ENCODE results near the gene METTL25B. TPM values are rescaled to one million over a fixed set of nuclear protein-coding genes. Genes with fewer than 3 reads are reported as not detected.

Gene METTL25B
- total and polyA plus RNA-seq, 4 donors = 6.9 to 13.5 (median 11.5) TPM

DNA sequence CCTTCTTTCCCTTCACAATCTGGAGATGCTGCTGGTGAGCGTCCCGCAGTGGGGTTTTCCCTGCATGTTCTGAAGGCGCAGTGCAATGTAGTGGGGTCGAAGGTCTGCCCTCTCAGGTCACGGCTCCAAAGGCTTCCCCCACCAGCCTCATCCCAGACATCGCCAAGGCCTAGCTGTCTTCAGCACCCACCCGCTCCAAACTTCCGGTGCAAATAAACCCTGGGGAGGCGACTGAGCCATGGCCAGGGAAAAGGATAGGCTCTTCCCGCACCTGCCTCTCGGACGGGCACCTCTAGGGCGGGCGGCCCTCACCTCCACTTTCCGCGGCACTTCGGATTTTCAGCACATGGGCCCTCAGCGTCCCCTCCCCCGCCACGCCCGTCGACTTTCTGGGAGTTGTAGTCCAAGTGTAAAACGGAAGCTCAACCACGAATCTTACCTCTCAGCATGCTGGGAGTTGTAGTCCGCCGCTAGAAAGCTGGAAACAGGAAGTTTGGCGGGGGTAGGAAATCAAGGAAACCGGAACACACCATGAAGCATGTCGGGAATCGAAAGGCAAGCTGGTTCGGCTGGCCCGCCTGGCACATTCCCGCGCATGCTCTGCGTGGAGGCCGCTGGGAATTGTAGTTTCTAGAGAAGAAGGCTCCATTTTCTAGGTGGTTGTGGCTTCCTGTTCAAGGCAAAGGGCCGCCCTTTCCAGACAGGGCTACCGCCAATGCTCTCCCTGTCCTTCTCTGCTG, 12.6 kb downstream of the METTL25B start, which contains the start of gene MRPL24:
Gene MRPL24, minus strand, starts transcription at position 348 of the 740 bp plus-strand sequence. CDS start 2,384 bp downstream, outside the sequence.
- Histone ChIP-seq H3K27ac (ENCODE audit: low read depth in 1 of 2, low read length in 2 of 2) (peak within 1 kb of the TSS; percentile 78 to 83), H3K9me3 (ENCODE audit: control insufficient read depth in 4 of 4, low read length in 3 of 4) (no peaks in the 10 kb centered on the region), H3K4me3 (ENCODE audit: low read depth in 1 of 3, low read length in 3 of 3) (peak within 1 kb of the TSS; percentile 60 to 82 (median 81)), H3K27me3 (ENCODE audit: control insufficient read depth in 4 of 4, insufficient read depth in 4 of 4, low read length in 3 of 4) (no peaks in the 10 kb centered on the region), H3K36me3 (ENCODE audit: control insufficient read depth in 4 of 4, insufficient read depth in 3 of 4, low read depth in 1 of 4, low read length in 3 of 4) (peaks cover 10 to 42% (median 29%) of the 10 kb centered on the region in 4 donors), H3K4me1 (ENCODE audit: control insufficient read depth in 4 of 4, insufficient read depth in 4 of 4, low read length in 3 of 4) (peaks cover 3 to 28% (median 21%) of the 10 kb centered on the region in 4 donors), H3K9ac (ENCODE audit: low read depth in 1 of 2, low read length in 2 of 2) (peak within 1 kb of the TSS; percentile 44 to 51)
- under 1% methylated on average over 38 of the region's 38 CpGs for whole genome bisulfite sequencing
- TF ChIP-seq, protein P1, sequence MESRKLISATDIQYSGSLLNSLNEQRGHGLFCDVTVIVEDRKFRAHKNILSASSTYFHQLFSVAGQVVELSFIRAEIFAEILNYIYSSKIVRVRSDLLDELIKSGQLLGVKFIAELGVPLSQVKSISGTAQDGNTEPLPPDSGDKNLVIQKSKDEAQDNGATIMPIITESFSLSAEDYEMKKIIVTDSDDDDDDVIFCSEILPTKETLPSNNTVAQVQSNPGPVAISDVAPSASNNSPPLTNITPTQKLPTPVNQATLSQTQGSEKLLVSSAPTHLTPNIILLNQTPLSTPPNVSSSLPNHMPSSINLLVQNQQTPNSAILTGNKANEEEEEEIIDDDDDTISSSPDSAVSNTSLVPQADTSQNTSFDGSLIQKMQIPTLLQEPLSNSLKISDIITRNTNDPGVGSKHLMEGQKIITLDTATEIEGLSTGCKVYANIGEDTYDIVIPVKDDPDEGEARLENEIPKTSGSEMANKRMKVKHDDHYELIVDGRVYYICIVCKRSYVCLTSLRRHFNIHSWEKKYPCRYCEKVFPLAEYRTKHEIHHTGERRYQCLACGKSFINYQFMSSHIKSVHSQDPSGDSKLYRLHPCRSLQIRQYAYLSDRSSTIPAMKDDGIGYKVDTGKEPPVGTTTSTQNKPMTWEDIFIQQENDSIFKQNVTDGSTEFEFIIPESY (IDR thresholded peaks at IDR 0.05) = peak; percentile 97
- TF ChIP-seq FOXA1 (IDR thresholded peaks at IDR 0.05) = peak; percentile 81
- TF ChIP-seq, protein P2, sequence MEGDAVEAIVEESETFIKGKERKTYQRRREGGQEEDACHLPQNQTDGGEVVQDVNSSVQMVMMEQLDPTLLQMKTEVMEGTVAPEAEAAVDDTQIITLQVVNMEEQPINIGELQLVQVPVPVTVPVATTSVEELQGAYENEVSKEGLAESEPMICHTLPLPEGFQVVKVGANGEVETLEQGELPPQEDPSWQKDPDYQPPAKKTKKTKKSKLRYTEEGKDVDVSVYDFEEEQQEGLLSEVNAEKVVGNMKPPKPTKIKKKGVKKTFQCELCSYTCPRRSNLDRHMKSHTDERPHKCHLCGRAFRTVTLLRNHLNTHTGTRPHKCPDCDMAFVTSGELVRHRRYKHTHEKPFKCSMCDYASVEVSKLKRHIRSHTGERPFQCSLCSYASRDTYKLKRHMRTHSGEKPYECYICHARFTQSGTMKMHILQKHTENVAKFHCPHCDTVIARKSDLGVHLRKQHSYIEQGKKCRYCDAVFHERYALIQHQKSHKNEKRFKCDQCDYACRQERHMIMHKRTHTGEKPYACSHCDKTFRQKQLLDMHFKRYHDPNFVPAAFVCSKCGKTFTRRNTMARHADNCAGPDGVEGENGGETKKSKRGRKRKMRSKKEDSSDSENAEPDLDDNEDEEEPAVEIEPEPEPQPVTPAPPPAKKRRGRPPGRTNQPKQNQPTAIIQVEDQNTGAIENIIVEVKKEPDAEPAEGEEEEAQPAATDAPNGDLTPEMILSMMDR (IDR thresholded peaks at IDR 0.05; ENCODE audit: low read depth, low read length, missing input control) = no peak
- TF ChIP-seq, protein P3, sequence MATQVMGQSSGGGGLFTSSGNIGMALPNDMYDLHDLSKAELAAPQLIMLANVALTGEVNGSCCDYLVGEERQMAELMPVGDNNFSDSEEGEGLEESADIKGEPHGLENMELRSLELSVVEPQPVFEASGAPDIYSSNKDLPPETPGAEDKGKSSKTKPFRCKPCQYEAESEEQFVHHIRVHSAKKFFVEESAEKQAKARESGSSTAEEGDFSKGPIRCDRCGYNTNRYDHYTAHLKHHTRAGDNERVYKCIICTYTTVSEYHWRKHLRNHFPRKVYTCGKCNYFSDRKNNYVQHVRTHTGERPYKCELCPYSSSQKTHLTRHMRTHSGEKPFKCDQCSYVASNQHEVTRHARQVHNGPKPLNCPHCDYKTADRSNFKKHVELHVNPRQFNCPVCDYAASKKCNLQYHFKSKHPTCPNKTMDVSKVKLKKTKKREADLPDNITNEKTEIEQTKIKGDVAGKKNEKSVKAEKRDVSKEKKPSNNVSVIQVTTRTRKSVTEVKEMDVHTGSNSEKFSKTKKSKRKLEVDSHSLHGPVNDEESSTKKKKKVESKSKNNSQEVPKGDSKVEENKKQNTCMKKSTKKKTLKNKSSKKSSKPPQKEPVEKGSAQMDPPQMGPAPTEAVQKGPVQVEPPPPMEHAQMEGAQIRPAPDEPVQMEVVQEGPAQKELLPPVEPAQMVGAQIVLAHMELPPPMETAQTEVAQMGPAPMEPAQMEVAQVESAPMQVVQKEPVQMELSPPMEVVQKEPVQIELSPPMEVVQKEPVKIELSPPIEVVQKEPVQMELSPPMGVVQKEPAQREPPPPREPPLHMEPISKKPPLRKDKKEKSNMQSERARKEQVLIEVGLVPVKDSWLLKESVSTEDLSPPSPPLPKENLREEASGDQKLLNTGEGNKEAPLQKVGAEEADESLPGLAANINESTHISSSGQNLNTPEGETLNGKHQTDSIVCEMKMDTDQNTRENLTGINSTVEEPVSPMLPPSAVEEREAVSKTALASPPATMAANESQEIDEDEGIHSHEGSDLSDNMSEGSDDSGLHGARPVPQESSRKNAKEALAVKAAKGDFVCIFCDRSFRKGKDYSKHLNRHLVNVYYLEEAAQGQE (IDR thresholded peaks at IDR 0.05) = peak; percentile 88
- TF ChIP-seq JUND (IDR thresholded peaks at IDR 0.05) = peak; percentile 45 to 67
- TF ChIP-seq, protein P4, sequence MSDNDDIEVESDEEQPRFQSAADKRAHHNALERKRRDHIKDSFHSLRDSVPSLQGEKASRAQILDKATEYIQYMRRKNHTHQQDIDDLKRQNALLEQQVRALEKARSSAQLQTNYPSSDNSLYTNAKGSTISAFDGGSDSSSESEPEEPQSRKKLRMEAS (IDR thresholded peaks at IDR 0.05) = peak; percentile 99
- TF ChIP-seq TAF1 (conservative IDR thresholded peaks at IDR 0.05) = peak; percentile 23
- TF ChIP-seq RAD21 (IDR thresholded peaks at IDR 0.05) = peak; percentile 52 to 59
- TF ChIP-seq, protein P5, sequence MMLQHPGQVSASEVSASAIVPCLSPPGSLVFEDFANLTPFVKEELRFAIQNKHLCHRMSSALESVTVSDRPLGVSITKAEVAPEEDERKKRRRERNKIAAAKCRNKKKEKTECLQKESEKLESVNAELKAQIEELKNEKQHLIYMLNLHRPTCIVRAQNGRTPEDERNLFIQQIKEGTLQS (IDR thresholded peaks at IDR 0.05) = peak; percentile 67
- TF ChIP-seq GABPA (IDR thresholded peaks at IDR 0.05 in 1 of 2, conservative IDR thresholded peaks at IDR 0.05 in 1 of 2) = peak; percentile 99 to 100
- peak; percentile 83 to 94 for TF ChIP-seq EGR1 (IDR thresholded peaks at IDR 0.05; ENCODE audit: low read depth in 2 of 2)
- TF ChIP-seq NR2F2 (IDR thresholded peaks at IDR 0.05) = peak; percentile 79
- peak; percentile 99 for TF ChIP-seq YY1 (IDR thresholded peaks at IDR 0.05)
- TF ChIP-seq RXRA (IDR thresholded peaks at IDR 0.05) = peak; percentile 54 to 69
- peak; percentile 56 to 85 for TF ChIP-seq HNF4A (conservative IDR thresholded peaks at IDR 0.05)
- peak; percentile 39 for TF ChIP-seq HNF4G (IDR thresholded peaks at IDR 0.05)
- TF ChIP-seq FOXA2 (IDR thresholded peaks at IDR 0.05) = peak; percentile 63
- TF ChIP-seq SP1 (IDR thresholded peaks at IDR 0.05) = peak; percentile 84
- peak; percentile 93 for DNase-seq (ENCODE audit: low spot score)

Data from liver (tissue), 9 donors.